NCI-H526 (cell line): Measurements from ENCODE around the gene UNC13D.

Source experiments
- DNase-seq, 2 experiments: peaks; one replicate each; lab custom pipeline; 2025; lab: John Stamatoyannopoulos, UW

UNC13D gene

GRCh38 chr17:75834279-75834920 lies 9.8 kb downstream of the UNC13D start:
- DNase-seq = no peak

GRCh38 chr17:75832652-75833400 lies 11.4 kb downstream of the UNC13D start:
- DNase-seq = peak in 1 of 2 experiments; percentile 39

- no peak for DNase-seq
Measured at GRCh38 chr17:75832164-75832651, 12.0 kb downstream of the UNC13D start.

GRCh38 chr17:75831032-75831571 lies 13.1 kb downstream of the UNC13D start:
- DNase-seq = no peak

GRCh38 chr17:75830164-75831031 lies 13.8 kb downstream of the UNC13D start:
- peak in 1 of 2 experiments; percentile 38 for DNase-seq

- DNase-seq = no peak
Measured at GRCh38 chr17:75829747-75830146, 14.5 kb downstream of the UNC13D start.

GRCh38 chr17:75828741-75829140 lies 15.5 kb downstream of the UNC13D start:
- no peak for DNase-seq

- DNase-seq = no peak
Measured at GRCh38 chr17:75828076-75828400, 16.2 kb downstream of the UNC13D start.

GRCh38 chr17:75827308-75828075 lies 16.7 kb downstream of the UNC13D start:
- DNase-seq = peak; percentile 62 to 84

GRCh38 chr17:75826561-75827307 lies 17.5 kb downstream of the UNC13D start:
- DNase-seq = no peak

- DNase-seq = no peak
Measured at GRCh38 chr17:75825748-75826370, 18.3 kb downstream of the UNC13D start.

GRCh38 chr17:75825149-75825552 lies 19.1 kb downstream of the UNC13D start:
- DNase-seq = no peak

GRCh38 chr17:75824666-75825065 lies 19.5 kb downstream of the UNC13D start:
- DNase-seq = no peak

GRCh38 chr17:75824050-75824552 lies 20.1 kb downstream of the UNC13D start:
- no peak for DNase-seq

- DNase-seq = no peak
Measured at GRCh38 chr17:75823257-75824041, 20.8 kb downstream of the UNC13D start.

GRCh38 chr17:75822800-75823166 lies 21.4 kb downstream of the UNC13D start:
- DNase-seq = no peak

- no peak for DNase-seq
Measured at GRCh38 chr17:75822119-75822799, 21.9 kb downstream of the UNC13D start.

GRCh38 chr17:75821552-75821951 lies 22.7 kb downstream of the UNC13D start:
- DNase-seq = no peak
